Stimulated activated CD8-positive, alpha-beta memory T cell treated with anti-CD3 and anti-CD28 coated beads, Interleukin-15, amount 100 ng/mL, for 48 hours (primary cell): ENCODE measurements around the gene SPAG9.
"Not testable (repeated sequence)": the region's sequence is repeated elsewhere in the genome, so short reads cannot be mapped to it uniquely, and the experiment has no call there.

Source experiments
- DNase-seq, 2 donors: peaks; one replicate each; pipeline ENCODE4 v3.0.0-alpha.2; 2020; ENCODE audit warnings: low read depth in 2 of 2

SPAG9 gene

GRCh38 chr17:51085150-51085805 lies 35.4 kb downstream of the SPAG9 start:
- no peak for DNase-seq

GRCh38 chr17:51083981-51084380 lies 36.7 kb downstream of the SPAG9 start:
- no peak for DNase-seq

- DNase-seq = not testable (repeated sequence)
Measured at GRCh38 chr17:51083364-51083763, 37.3 kb downstream of the SPAG9 start.

- no peak for DNase-seq
Measured at GRCh38 chr17:51079049-51079448, 41.6 kb downstream of the SPAG9 start.

- no peak for DNase-seq
Measured at GRCh38 chr17:51078009-51078592, 42.6 kb downstream of the SPAG9 start.

GRCh38 chr17:51076821-51077220 lies 43.8 kb downstream of the SPAG9 start:
- no peak for DNase-seq

- DNase-seq = no peak
Measured at GRCh38 chr17:51071556-51071955, 49.1 kb downstream of the SPAG9 start.

GRCh38 chr17:51065466-51065865 lies 55.2 kb downstream of the SPAG9 start:
- DNase-seq = no peak

GRCh38 chr17:51064061-51064735 lies 56.5 kb downstream of the SPAG9 start:
- no peak for DNase-seq

GRCh38 chr17:51060396-51060795 lies 60.3 kb downstream of the SPAG9 start:
- DNase-seq = no peak

GRCh38 chr17:51059781-51060180 lies 60.9 kb downstream of the SPAG9 start:
- no peak for DNase-seq

- no peak for DNase-seq
Measured at GRCh38 chr17:51057534-51057933, 63.1 kb downstream of the SPAG9 start.

GRCh38 chr17:51056813-51057510 lies 63.7 kb downstream of the SPAG9 start:
- no peak for DNase-seq

- no peak for DNase-seq
Measured at GRCh38 chr17:51054748-51055147, 65.9 kb downstream of the SPAG9 start.

- no peak for DNase-seq
Measured at GRCh38 chr17:51052235-51052634, 68.4 kb downstream of the SPAG9 start.

- DNase-seq = no peak
Measured at GRCh38 chr17:51050291-51051033, 70.2 kb downstream of the SPAG9 start.

- no peak for DNase-seq
Measured at GRCh38 chr17:51046514-51047384, 73.9 kb downstream of the SPAG9 start.

- DNase-seq = no peak
Measured at GRCh38 chr17:51046046-51046445, 74.6 kb downstream of the SPAG9 start.

GRCh38 chr17:51045621-51046020 lies 75.0 kb downstream of the SPAG9 start:
- DNase-seq = no peak

GRCh38 chr17:51044976-51045375 lies 75.7 kb downstream of the SPAG9 start:
- DNase-seq = no peak

- no peak for DNase-seq
Measured at GRCh38 chr17:51036084-51036483, 84.6 kb downstream of the SPAG9 start.
